SK-N-SH (cell line): ENCODE measurements around the gene SLC12A6. TPM values are rescaled to one million over a fixed set of nuclear protein-coding genes. Genes with fewer than 3 reads are reported as not detected.

Source experiments
- CTCF ChIA-PET: fragments of 300-600, 350-600 bp; formaldehyde crosslinking; extraction: SDS; loops from one replicate; lab custom pipeline; 2021; lab: Yijun Ruan, JAX
- POLR2A ChIA-PET: fragments of 350-600 bp; sonication (Branson Sonifier 250); formaldehyde crosslinking; extraction: SDS; loops from one replicate; lab custom pipeline; 2020; ENCODE audit warnings: antibody characterized with exemption, inconsistent platforms; lab: Yijun Ruan, JAX
- DNase-seq: peaks from one replicate; pipeline ENCODE4 v3.0.0; 2012
- H2AFZ ChIP-seq: fragments of 200-600 bp; sonication (generic); 2 replicates; pipeline ENCODE4 v1.8.1; 2016; ENCODE audit warnings: antibody characterized with exemption, mild to moderate bottlenecking, low read depth
- H3F3A ChIP-seq: fragments of 200-600 bp; sonication (generic); replicated peaks from 2 replicates; pipeline ENCODE3; 2016; ENCODE audit warnings: antibody characterized with exemption, mild to moderate bottlenecking; ENCODE audit not compliant: insufficient read depth
- H3K27ac ChIP-seq, 2 experiments: fragments of 200-500 bp in 1 of 2; fragments of 200-600 bp in 1 of 2; sonication (Bioruptor generic) in 1 of 2; sonication (generic), shearing (Covaris generic) in 1 of 2; 2 replicates each; pipeline versions ENCODE4 v1.5.1 to v1.6.1; 2014 to 2016; ENCODE audit warnings: low read depth in 2 of 2, inconsistent platforms in 1 of 2, low read length in 1 of 2, mild to moderate bottlenecking in 1 of 2, mixed read lengths in 1 of 2
- H3K27me3 ChIP-seq: fragments of 200-600 bp; sonication (generic), shearing (Covaris generic); 2 replicates; pipeline ENCODE4 v1.6.1; 2016; ENCODE audit warnings: mixed run types; ENCODE audit not compliant: insufficient read depth
- H3K36me3 ChIP-seq, 2 experiments: fragments of 200-500 bp in 1 of 2; fragments of 200-600 bp in 1 of 2; sonication (Bioruptor generic) in 1 of 2; sonication (generic) in 1 of 2; replicated peaks in 1 of 2; 2 replicates each; pipeline versions ENCODE3 to v1.5.1; 2014 to 2016; ENCODE audit warnings: low read length in 1 of 2, mild to moderate bottlenecking in 1 of 2; ENCODE audit not compliant: insufficient read depth in 2 of 2, control insufficient read depth in 1 of 2
- H3K4me1 ChIP-seq, 2 experiments: fragments of 200-500 bp in 1 of 2; fragments of 200-600 bp in 1 of 2; sonication (Bioruptor generic) in 1 of 2; sonication (generic), shearing (Covaris generic) in 1 of 2; 2 replicates each; pipeline versions ENCODE4 v1.5.1 to v1.6.1; 2014 to 2016; ENCODE audit warnings: low read depth in 1 of 2, low read length in 1 of 2, mixed run types in 1 of 2; ENCODE audit not compliant: insufficient read depth in 2 of 2, control insufficient read depth in 1 of 2
- H3K4me2 ChIP-seq: fragments of 200-600 bp; sonication (generic), shearing (Covaris generic); 2 replicates; pipeline ENCODE4 v1.6.1; 2017; ENCODE audit warnings: mixed run types
- H3K4me3 ChIP-seq, 2 experiments: fragments of 200-500 bp in 1 of 2; fragments of 200-600 bp in 1 of 2; sonication (Bioruptor generic) in 1 of 2; sonication (generic), shearing (Covaris generic) in 1 of 2; 2 replicates each; pipeline versions ENCODE4 v1.5.1 to v1.8.1; 2014 to 2016; ENCODE audit warnings: low read depth in 2 of 2, inconsistent platforms in 1 of 2, low read length in 1 of 2, mild to moderate bottlenecking in 1 of 2, mixed read lengths in 1 of 2, moderate library complexity in 1 of 2
- H3K79me2 ChIP-seq: fragments of 200-600 bp; sonication (generic); 2 replicates; pipeline ENCODE4 v1.8.1; 2017; ENCODE audit warnings: mild to moderate bottlenecking; ENCODE audit not compliant: insufficient read depth
- H3K9ac ChIP-seq: fragments of 200-600 bp; sonication (generic); 2 replicates; pipeline ENCODE4 v1.6.1; 2017; ENCODE audit warnings: mixed run types
- H3K9me2 ChIP-seq: fragments of 200-600 bp; sonication (generic); 2 replicates; pipeline ENCODE4 v1.6.1; 2017; ENCODE audit warnings: mixed run types
- H3K9me3 ChIP-seq: fragments of 200-600 bp; sonication (generic); 2 replicates; pipeline ENCODE4 v1.6.1; 2017; ENCODE audit warnings: mixed run types, mild to moderate bottlenecking, moderate library complexity
- H4K20me1 ChIP-seq: fragments of 200-600 bp; sonication (generic); 2 replicates; pipeline ENCODE4 v1.6.1; 2017; ENCODE audit warnings: mild to moderate bottlenecking, mixed run types; ENCODE audit not compliant: insufficient read depth
- ELF1 ChIP-seq: IDR thresholded peaks from 2 replicates; pipeline ENCODE4 v1.4.0; 2012
- EZH2phosphoT487 ChIP-seq: fragments of 200-600 bp; sonication (generic); IDR thresholded peaks from 2 replicates; pipeline ENCODE4 v1.6.1; 2017; ENCODE audit warnings: low read depth, mixed run types, mild to moderate bottlenecking, antibody characterized with exemption, moderate library complexity, borderline replicate concordance
- FOSL2 ChIP-seq: IDR thresholded peaks from 2 replicates; pipeline ENCODE4 v1.4.0; 2012; ENCODE audit warnings: low read depth, mild to moderate bottlenecking, moderate library complexity, borderline replicate concordance
- FOXJ3 ChIP-seq: sonication (generic); formaldehyde crosslinking; IDR thresholded peaks from 2 replicates; pipeline ENCODE4 v1.5.1; 2020; ENCODE audit warnings: mild to moderate bottlenecking, missing genetic modification reagents
- JUND ChIP-seq: IDR thresholded peaks from 2 replicates; pipeline ENCODE4 v1.4.0; 2012
- MXI1 ChIP-seq: IDR thresholded peaks from 2 replicates; pipeline ENCODE4 v1.6.1; 2012; ENCODE audit warnings: mild to moderate bottlenecking, low read depth, low read length, improper control_type of control experiment
- NFIC ChIP-seq: IDR thresholded peaks from 2 replicates; pipeline ENCODE4 v1.4.0; 2012; ENCODE audit warnings: borderline replicate concordance
- POLR2AphosphoS5 ChIP-seq: IDR thresholded peaks from 2 replicates; pipeline ENCODE4 v1.6.1; 2012; ENCODE audit warnings: low read depth, low read length
- RAD21 ChIP-seq: IDR thresholded peaks from 2 replicates; pipeline ENCODE4 v1.6.1; 2012; ENCODE audit warnings: mild to moderate bottlenecking, low read length
- RCOR1 ChIP-seq: fragments of 150-350 bp; IDR thresholded peaks from 2 replicates; pipeline ENCODE4 v1.6.1; 2017; ENCODE audit warnings: antibody characterized with exemption, low read length
- REST ChIP-seq: IDR thresholded peaks from 2 replicates; pipeline ENCODE4 v1.6.1; 2012; ENCODE audit warnings: mild to moderate bottlenecking, low read depth, low read length, moderate library complexity
- RFX5 ChIP-seq: IDR thresholded peaks from 2 replicates; pipeline ENCODE4 v1.6.1; 2012; ENCODE audit warnings: mild to moderate bottlenecking, improper control_type of control experiment, low read length
- TAF1 ChIP-seq: IDR thresholded peaks from 2 replicates; pipeline ENCODE4 v1.6.1; 2012; ENCODE audit warnings: low read depth, mild to moderate bottlenecking, low read length, moderate library complexity, borderline replicate concordance
- TCF12 ChIP-seq: IDR thresholded peaks from 2 replicates; pipeline ENCODE4 v1.4.0; 2012
- USF2 ChIP-seq: fragments of 150-350 bp; IDR thresholded peaks from 2 replicates; pipeline ENCODE4 v1.6.1; 2017; ENCODE audit warnings: antibody characterized with exemption, low read length, low read depth, borderline replicate concordance
- YY1 ChIP-seq: IDR thresholded peaks from 2 replicates; pipeline ENCODE4 v1.4.0; 2012; ENCODE audit warnings: low read depth, mild to moderate bottlenecking
- WGBS: methylation state at CpG from one replicate; pipeline ENCODE4 v1.1.6; 2017; ENCODE audit warnings: low lambda C conversion rate; 5-methylcytosine and 5-hydroxymethylcytosine counted together
- polyA plus RNA-seq, 3 experiments: library from polyadenylated mRNA; depleted of rRNA; stranded (reverse); fragments of >200 nt; gene quantifications; 2 replicates each; pipeline ENCODE4 v1.2.3, GENCODE V29; 2012

Gene SLC12A6
- polyA plus RNA-seq, 1 of the 3 experiments (the other 2 are of a cell fraction): 7.7 TPM

GRCh38 chr15:34279368-34279767 is 58.2 kb downstream of the SLC12A6 start:
- H3K27me3 ChIP-seq: no peaks in the 10 kb centered on the region
- 66% methylated on average over 2 of the region's 2 CpGs for WGBS
- H2AFZ ChIP-seq: no peak overlapping the region
- POLR2A ChIA-PET: no interaction called here
- no peak overlapping the region for H3K27ac ChIP-seq
- H3K79me2 ChIP-seq: peaks cover 4% of the 10 kb centered on the region; the same call in 1 of the 2 replicates
- no peak overlapping the region for H3K4me2 ChIP-seq
- H3K4me1 ChIP-seq: no peaks in the 10 kb centered on the region
- no peak for DNase-seq
- H3K9me2 ChIP-seq: no peaks in the 10 kb centered on the region
- H3K36me3 ChIP-seq: peaks cover 0 to 9% of the 10 kb centered on the region in 2 experiments
- H3K9ac ChIP-seq: no peak overlapping the region
- CTCF ChIA-PET: interaction anchor here (0.7 kb wide), 1 partner anchor 22 kb away, joined by 3 read pairs; no protein-coding TSS in a partner anchor
- TF ChIP-seq RAD21 (no peak), NFIC (no peak), ELF1 (no peak), RCOR1 (no peak), FOSL2 (no peak), JUND (no peak), TCF12 (no peak), MXI1 (no peak)
- no peaks in the 10 kb centered on the region for H4K20me1 ChIP-seq
- no peaks in the 10 kb centered on the region for H3K9me3 ChIP-seq
- H3K4me3 ChIP-seq: no peak overlapping the region
- peaks cover 12% of the 10 kb centered on the region for H3F3A ChIP-seq

- no peak overlapping the region; the same call in 1 of the 2 replicates for H3K4me2 ChIP-seq
- H3K9ac ChIP-seq: no peak overlapping the region
- TF ChIP-seq POLR2AphosphoS5 (no peak), REST (no peak), RFX5 (no peak), FOXJ3 (CRISPR knock-in tag) (no peak), ELF1 (no peak), EZH2phosphoT487 (no peak), FOSL2 (no peak), USF2 (no peak), TAF1 (no peak), YY1 (no peak), RAD21 (no peak)
- H4K20me1 ChIP-seq: no peaks in the 10 kb centered on the region
- DNase-seq: no peak
- 46% methylated on average over 1 of the region's 1 CpG for WGBS
- H3K27ac ChIP-seq: peak overlapping the region in 1 of 2 experiments; percentile 56; a peak in 2 of 4 replicates
- POLR2A ChIA-PET: no interaction called here
- peaks cover 12% of the 10 kb centered on the region for H3F3A ChIP-seq
- no peak overlapping the region for H2AFZ ChIP-seq
- H3K36me3 ChIP-seq: peaks cover 0 to 10% of the 10 kb centered on the region in 2 experiments
- H3K27me3 ChIP-seq: no peaks in the 10 kb centered on the region
- no peaks in the 10 kb centered on the region for H3K9me2 ChIP-seq
- CTCF ChIA-PET: interaction anchor here (0.6 to 1.1 kb wide), 3 partner anchors 15 to 92 kb away, joined by 3 read pairs; partner anchors contain the start of gene LPCAT4
- H3K9me3 ChIP-seq: no peaks in the 10 kb centered on the region
- H3K4me1 ChIP-seq: no peaks in the 10 kb centered on the region
- no peak overlapping the region for H3K4me3 ChIP-seq
- peaks cover 6% of the 10 kb centered on the region; the same call in 1 of the 2 replicates for H3K79me2 ChIP-seq
Measured at GRCh38 chr15:34275721-34276120, 61.9 kb downstream of the SLC12A6 start.
